SH-SY5Y (cell line): ENCODE data around the gene ATG7.

Source experiments
- GATA2 ChIP-seq: IDR thresholded peaks from 2 replicates; pipeline ENCODE4 v1.6.1; 2011; ENCODE audit warnings: mild to moderate bottlenecking, low read depth, low read length
- GATA3 ChIP-seq: IDR thresholded peaks from 2 replicates; pipeline ENCODE4 v1.6.1; 2011; ENCODE audit warnings: low read depth, mild to moderate bottlenecking, low read length, moderate library complexity

ATG7 gene, protein sequence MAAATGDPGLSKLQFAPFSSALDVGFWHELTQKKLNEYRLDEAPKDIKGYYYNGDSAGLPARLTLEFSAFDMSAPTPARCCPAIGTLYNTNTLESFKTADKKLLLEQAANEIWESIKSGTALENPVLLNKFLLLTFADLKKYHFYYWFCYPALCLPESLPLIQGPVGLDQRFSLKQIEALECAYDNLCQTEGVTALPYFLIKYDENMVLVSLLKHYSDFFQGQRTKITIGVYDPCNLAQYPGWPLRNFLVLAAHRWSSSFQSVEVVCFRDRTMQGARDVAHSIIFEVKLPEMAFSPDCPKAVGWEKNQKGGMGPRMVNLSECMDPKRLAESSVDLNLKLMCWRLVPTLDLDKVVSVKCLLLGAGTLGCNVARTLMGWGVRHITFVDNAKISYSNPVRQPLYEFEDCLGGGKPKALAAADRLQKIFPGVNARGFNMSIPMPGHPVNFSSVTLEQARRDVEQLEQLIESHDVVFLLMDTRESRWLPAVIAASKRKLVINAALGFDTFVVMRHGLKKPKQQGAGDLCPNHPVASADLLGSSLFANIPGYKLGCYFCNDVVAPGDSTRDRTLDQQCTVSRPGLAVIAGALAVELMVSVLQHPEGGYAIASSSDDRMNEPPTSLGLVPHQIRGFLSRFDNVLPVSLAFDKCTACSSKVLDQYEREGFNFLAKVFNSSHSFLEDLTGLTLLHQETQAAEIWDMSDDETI

DNA sequence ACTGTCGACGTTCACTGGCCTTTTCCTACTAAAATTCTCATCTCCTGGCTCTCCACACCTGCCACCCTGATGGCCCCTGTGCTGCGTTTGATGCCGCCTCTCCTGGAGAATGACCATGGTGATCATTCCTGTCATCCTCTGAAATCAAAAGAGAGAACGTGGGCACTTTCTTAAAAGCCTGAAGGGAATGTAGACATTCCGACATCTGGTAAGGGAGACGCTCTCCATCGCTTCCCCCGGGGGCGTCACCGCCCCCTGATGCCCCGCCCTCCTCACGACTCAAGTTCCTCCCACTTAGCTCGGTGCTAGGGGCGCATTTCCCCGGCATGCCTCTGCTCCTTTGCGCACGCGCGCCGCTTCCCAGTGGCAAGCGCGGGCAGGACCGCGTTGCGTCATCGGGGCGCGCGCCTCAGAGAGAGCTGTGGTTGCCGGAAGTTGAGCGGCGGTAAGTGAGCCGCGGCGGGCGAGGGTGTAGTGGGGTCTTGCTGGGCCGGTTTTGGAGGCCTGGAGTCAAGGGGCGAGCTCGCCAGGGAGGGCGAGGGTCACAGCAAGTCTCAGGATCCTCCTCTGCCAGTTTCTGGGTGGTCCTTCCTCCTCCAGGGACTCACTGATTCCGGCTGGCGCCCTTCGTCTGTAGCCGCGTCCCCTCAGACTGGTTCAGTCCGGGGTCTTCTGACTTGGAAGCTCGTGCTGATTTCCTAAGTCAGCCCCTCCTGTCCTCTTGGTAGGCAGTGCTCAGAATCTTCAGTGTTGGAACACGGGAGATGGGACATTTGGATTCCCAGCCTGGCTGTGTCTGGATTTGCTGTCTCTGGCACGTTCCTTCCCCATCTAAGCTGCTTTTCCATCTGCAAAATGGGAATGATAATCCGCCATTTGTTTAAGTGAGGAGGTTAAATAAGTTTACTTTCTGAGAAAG lies at the start of gene ATG7:
Gene ATG7 (plus strand): TSS at position 412 of the 919 bp plus-strand sequence. CDS start 26,299 bp downstream, outside the sequence.
- TF ChIP-seq GATA3 (no peak), GATA2 (no peak)

DNA sequence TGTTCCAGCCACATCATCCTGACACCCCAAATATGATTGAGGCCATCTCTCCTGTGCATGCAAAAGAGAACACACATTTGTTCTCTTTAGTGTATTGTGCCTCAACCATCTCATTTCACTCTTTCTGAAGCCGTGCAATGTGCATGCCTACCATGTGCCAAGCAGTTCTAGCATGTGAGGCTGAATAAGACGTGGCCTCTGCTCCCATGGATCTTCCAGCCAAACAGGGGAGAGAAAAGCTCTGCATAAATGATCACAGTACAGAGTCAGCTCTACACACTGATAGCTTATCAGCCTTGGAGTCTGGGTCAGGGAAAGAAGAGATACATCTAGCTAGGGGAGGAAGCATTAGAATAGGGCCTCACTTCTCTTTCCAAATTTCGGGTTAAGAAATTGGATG lies 48.2 kb upstream of the ATG7 start:
- no peak for TF ChIP-seq GATA2
- TF ChIP-seq GATA3: no peak

DNA sequence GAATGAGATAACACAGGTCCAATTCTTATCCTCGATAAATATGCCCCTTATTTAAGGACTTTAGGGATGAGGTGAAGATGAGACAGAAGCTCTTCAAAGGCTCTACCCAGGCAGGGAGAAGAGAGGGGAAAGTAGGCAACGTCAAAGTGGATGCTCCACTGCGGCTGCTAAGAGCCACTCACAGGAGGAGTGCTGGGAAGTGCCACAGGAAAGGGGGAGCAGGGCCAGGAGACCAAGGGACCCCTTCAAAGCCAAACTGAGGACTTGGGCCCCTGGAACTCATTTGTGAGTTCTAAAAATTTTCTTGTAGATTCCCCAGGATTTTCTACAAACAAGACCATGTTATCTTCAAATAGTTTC lies 47.3 kb upstream of the ATG7 start:
- no peak for TF ChIP-seq GATA3
- TF ChIP-seq GATA2: no peak

DNA sequence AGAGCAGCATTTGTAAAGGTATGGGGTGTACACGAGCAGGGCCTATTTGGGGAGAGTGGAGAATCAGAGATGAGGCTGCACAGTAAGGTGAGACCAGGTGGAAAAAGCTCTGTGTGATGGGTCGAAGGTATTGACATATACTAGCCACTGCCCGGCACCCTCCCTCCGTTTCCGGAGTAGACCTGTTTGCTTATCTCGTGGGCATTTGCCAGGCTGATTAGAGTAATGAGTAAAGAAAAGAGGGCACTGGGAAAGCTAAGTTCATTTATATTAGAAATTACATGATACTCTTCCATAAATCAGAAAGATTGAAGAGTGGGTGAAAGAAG lies 46.2 kb upstream of the ATG7 start:
- TF ChIP-seq GATA2 (no peak), GATA3 (no peak)

DNA sequence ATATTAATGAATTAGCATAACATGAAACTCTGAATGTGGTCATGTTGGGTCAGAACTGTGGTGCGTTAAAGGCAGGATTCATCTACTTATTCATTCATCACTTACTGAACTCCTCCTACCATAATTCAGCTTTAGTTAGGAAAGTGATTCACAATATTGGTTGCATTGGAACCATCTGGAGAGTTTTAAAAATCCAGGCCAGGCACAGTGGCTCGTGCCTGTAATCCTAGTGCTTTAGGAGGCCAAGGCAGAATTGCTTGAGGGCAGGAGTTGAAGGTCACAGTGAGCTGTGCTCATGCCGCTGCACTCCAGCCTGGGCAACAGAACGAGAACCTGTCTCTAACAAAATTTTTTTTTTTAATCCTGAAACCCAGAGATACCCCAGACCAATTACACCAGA lies 44.2 kb upstream of the ATG7 start:
- no peak for TF ChIP-seq GATA3
- no peak for TF ChIP-seq GATA2

DNA sequence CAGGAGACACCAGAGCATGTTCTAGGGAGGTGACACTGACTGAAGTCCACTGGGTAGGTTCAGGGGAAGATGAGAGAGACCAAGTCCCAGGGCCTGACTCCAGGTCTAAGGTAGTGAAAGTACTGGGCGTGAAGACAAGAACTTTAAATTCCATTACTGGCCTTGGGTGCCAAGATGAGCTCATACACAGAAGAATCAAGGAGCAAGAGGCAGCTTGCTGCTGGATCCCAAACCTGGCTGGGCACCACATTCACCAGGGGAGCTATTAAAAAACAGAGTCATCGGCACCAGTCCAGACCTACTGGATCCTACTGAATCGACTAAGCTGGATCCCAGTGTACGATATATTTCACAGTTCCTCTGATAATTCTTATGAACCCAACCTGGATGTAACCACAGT lies 42.1 kb upstream of the ATG7 start:
- TF ChIP-seq GATA3: no peak

DNA sequence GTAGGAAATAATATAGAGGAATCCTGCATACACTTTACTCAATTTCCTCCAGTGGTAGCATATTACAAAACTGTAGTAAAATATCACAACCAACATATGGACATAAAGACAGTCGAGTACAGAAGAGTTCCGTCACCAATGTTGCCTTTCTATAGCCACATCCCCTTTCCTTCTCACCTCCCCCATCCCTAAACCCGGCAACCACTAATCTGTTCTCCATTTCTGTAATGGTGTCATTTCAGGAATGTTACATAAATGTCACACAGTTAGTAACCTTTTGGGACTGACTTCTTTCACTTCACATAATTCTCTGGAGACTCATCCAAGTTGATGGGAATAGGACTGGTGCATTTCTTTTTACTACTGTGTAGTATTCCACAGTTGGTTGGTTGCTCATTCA lies 41.4 kb upstream of the ATG7 start:
- TF ChIP-seq GATA2 (no peak), GATA3 (no peak)

DNA sequence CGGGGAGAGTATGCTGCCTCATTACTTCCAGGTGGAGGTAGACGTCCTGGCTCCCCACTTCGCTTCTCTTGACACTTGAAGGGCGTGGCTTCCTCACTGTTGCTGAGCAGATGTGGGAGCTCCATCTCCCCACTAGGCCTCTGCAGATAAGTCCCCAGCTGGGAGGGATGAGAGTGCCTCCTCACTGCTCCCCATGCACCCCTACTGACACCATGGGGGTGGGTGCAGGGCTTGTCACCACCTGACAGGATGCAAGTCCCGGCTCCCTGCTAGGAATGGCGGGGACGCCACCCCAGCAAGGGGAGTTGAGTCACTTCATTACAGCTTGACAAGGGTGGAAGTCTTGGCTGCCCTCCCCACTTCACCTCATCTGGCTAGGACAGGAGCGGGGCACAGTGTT lies 36.8 kb upstream of the ATG7 start:
- TF ChIP-seq GATA2 (no peak), GATA3 (no peak)

DNA sequence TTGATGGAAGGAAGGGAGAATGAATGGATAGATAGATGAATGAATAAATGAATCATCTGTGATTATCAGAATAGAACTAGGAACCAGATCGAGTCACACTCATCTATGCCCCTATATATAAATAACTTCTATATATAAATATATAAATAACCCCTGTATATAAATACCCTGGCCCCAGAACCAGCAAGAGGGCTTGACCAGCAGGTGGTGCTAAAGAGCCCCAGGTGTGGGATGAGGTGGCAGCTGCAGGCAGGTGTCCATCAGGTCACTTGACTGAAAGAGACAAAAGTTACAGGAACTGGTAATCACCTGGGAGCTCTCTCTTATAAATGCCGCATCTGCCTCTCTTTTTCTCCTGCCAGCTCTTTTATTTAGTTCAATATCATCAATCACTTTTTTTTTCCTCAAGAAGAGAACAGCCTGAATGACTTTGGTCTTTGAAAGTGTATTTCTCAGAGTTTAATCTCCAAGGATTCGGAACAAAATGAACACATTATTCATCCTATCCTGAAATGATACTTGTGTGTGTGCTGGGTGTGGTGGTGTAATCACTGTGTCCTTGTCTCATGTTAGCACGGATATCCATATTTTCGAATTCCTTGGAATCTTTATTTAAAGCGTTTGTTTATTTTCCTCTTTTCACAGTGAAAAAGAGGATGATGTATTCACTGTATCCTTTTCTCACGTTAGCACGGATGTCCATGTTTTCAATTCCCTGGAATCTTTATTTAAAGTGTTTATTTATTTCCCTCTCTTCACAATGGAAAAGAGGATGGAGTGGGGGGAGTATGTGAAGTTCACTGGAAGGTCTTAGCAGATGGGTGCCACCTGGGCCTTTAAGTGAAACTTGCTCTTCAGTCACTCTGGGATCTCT lies 35.4 kb upstream of the ATG7 start:
- no peak for TF ChIP-seq GATA3
- no peak for TF ChIP-seq GATA2

DNA sequence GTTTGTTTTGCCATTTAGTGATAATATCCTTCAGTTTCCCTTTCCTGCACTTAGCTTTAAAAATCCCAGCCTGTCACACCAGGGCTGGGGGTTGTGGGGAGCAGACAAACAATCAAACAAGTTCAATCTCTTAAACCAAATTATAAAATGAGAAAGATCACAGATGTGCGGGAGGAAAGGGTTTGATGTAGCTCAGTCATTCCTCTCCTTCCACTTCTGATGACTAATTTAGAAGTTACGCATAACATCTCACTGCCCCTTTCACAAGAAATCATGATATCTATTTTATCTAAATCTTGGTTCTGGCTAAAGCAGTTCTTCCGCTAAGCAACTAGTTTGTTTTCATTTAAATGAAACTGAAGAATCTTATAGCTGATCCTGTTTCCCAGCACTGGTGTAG lies 34.1 kb upstream of the ATG7 start:
- TF ChIP-seq GATA3 (no peak), GATA2 (no peak)

DNA sequence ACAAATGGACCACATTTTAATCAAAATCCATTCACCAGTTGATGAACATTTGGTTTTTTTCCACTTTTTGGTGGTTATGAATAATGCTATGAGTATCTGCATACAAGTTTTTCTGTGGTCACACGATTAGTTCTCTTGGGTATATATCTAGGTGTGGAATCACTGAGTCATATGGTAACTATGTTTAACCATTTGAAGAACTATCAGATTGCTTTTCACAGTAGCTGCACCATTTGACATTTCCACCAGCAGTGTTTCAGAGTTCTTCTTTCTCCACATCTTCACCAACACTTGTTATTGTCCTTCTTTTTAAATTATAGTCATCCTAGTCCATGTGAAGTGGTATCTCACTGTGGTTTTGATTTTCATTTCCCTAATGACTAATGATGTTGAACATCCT lies 33.3 kb upstream of the ATG7 start:
- TF ChIP-seq GATA3 (no peak), GATA2 (no peak)

DNA sequence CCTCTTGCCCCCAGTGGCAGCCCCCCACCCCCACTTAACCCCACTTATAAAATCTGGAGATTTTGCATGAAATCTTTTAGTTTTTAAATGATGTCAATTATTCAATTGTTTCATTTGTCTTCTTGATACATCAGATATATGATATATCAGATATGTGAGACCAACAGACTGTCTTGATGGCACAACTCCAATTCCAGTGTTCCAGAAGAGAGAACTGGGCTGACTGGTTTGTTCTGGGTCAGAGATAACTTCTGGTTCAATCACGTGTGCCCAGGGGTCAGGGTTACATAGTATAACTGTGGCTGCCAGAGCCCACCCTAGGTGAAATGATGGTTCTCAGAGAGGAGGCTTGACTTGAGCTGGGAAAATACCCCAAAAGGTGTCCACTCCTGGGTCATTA lies 32.4 kb upstream of the ATG7 start:
- no peak for TF ChIP-seq GATA2
- TF ChIP-seq GATA3: no peak

DNA sequence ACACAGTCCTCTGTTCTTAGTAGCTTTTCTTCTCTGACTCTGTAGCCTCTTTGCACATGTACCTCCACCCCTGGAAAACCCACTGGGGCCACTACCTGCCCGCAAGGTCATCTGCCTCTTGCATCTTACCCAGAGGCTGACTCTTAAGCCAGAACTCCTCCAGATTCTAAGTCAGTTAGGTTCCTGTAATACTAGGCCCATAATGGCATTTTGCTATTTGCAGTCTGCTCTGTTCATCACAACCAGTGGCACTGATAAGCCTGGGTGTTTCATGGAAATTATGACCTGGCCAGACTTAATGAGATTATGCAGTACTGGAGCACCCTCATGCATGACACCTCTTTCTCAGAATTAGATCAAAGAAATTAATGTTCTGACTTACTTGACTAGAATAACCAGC lies 31.7 kb upstream of the ATG7 start:
- TF ChIP-seq GATA3 (no peak), GATA2 (no peak)

DNA sequence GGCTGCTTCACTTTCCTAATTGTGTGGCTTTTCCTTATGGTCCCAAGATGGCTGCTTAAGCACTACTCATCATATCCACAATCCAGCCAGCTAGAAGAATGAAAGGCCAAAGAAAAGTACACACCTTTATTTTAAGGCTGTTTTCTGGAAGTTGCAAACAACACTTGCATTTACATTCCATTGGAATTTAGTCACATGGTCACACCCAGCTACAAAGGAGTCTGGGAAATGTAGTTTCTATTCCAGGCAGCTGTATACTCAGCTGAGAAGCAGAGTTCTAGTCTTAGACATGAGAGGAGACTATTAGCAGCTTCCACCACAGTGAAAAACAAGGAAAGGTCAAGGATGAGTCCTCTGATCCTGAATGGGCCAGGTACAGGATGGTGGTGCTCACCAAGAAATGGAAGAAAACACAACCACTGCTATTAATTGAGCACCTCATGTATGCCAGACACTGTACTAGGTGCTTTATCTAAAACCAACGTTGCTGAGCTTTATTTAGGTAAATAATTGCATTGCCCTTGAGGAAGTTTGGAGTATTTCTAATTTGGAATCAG lies 28.0 kb upstream of the ATG7 start:
- TF ChIP-seq GATA3 (no peak), GATA2 (no peak)
